ENCODE results near the gene ITGA11.

DNA sequence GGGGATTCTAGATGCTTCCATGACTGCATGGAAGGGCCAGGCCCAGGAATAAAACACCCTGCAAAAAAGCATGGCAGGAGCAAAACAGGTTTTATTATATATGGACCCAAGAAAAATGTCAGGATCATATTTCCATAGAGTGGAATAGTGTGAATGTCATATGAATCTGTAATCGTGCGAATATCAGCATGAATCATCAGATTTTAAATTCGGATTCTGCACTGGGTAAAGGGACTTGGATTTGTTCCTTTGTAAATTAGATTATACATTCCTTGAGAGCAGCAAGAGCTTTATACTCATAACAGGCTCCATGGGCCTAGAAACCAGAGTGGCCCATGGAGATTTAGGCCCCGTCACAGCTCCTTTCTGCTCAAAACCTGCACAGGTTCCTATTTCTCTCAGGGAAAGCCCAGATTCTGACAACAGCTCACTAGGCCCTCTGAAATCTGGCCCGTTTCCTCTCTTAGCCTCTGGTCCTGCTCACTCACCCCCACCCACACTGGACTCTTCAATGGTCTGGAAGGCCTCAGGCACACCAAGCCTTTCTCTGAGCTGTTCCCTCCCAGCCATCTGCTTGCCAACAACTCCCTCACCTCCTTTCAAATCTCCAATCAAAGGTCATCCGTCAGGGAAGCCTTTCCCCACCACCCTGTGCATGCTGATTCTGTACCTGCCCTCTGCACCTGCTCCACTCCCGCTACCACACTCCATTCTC lies 78.4 kb downstream of the ITGA11 start:
- TF ChIP-seq CTCF (IDR thresholded peaks at IDR 0.05) (no peak), EP300 (IDR thresholded peaks at IDR 0.05) (no peak), POLR2A (IDR thresholded peaks at IDR 0.05; ENCODE audit: low read depth) (no peak)
